Fibroblast of lung (primary cell): ENCODE measurements around the gene SUGCT. TPM values are rescaled to one million over a fixed set of nuclear protein-coding genes. Genes with fewer than 3 reads are reported as not detected.

Experiments used
- DNase-seq, 2 donors: peaks; one replicate each; pipeline versions ENCODE4 v3.0.0 to v3.0.0-alpha.2; 2010; ENCODE audit warnings: low read depth in 2 of 2
- H2AFZ ChIP-seq: 2 replicates; pipeline ENCODE4 v1.5.1; 2012; ENCODE audit warnings: low read length, control low read depth, inconsistent platforms
- H3K27ac ChIP-seq: 2 replicates; pipeline ENCODE4 v1.5.1; 2011; ENCODE audit warnings: low read length, control low read depth; ENCODE audit not compliant: insufficient read depth
- H3K27me3 ChIP-seq: 2 replicates; pipeline ENCODE4 v1.5.1; 2011; ENCODE audit warnings: mild to moderate bottlenecking, low read length; ENCODE audit not compliant: control insufficient read depth, insufficient read depth
- H3K36me3 ChIP-seq: 2 replicates; pipeline ENCODE4 v1.5.1; 2011; ENCODE audit warnings: low read length; ENCODE audit not compliant: control insufficient read depth, insufficient read depth
- H3K4me1 ChIP-seq: 2 replicates; pipeline ENCODE4 v1.5.1; 2011; ENCODE audit warnings: low read length; ENCODE audit not compliant: control insufficient read depth, insufficient read depth; ENCODE audit errors: extremely low read depth
- H3K4me2 ChIP-seq: 2 replicates; pipeline ENCODE4 v1.5.1; 2011; ENCODE audit warnings: low read length, control low read depth; ENCODE audit not compliant: insufficient read depth; ENCODE audit errors: extremely low read depth
- H3K4me3 ChIP-seq, 4 experiments: fragments of 200-600 bp in 1 of 4; sonication (generic) in 1 of 4; replicated peaks in 1 of 4; 2 replicates each; pipeline ENCODE4 v1.5.1; 2011 to 2016; ENCODE audit warnings: low read length in 4 of 4, low read depth in 3 of 4, mild to moderate bottlenecking in 3 of 4, control low read depth in 2 of 4, inconsistent platforms in 1 of 4, mixed read lengths in 1 of 4; ENCODE audit not compliant: insufficient read depth in 1 of 4; ENCODE audit errors: control extremely low read depth in 1 of 4
- H3K79me2 ChIP-seq: 2 replicates; pipeline ENCODE4 v1.5.1; 2012; ENCODE audit warnings: mild to moderate bottlenecking, low read length, inconsistent platforms; ENCODE audit not compliant: control insufficient read depth, insufficient read depth
- H3K9ac ChIP-seq: 2 replicates; pipeline ENCODE4 v1.5.1; 2011; ENCODE audit warnings: mild to moderate bottlenecking, low read length, control low read depth; ENCODE audit not compliant: insufficient read depth
- H3K9me3 ChIP-seq: 2 replicates; pipeline ENCODE4 v1.5.1; 2012; ENCODE audit warnings: low read depth, low read length; ENCODE audit not compliant: control insufficient read depth, insufficient read depth
- H4K20me1 ChIP-seq: 2 replicates; pipeline ENCODE4 v1.5.1; 2011; ENCODE audit warnings: low read length; ENCODE audit not compliant: control insufficient read depth, insufficient read depth; ENCODE audit errors: extremely low read depth
- EZH2 ChIP-seq: IDR thresholded peaks from 2 replicates; pipeline ENCODE4 v1.5.1; 2012; ENCODE audit warnings: low read length, control low read depth, mild to moderate bottlenecking; ENCODE audit errors: missing control alignments
- polyA plus RNA-seq, 2 donors: library from polyadenylated mRNA; depleted of rRNA in 1 of 2; stranded (reverse) in 1 of 2; unstranded in 1 of 2; fragments of >200 nt; gene quantifications; 2 replicates each; pipeline ENCODE4 v1.2.1, GENCODE V29; 2011 to 2012; ENCODE audit warnings: missing spikeins in 1 of 2
- total RNA-seq: library from RNA; depleted of rRNA; stranded (reverse); fragments of >200 nt; gene quantifications from 2 replicates; pipeline ENCODE4 v1.2.1, GENCODE V29; 2014
- TF ChIP-seq, protein P1 (sequence below), 2 donors: IDR thresholded peaks in 1 of 2; conservative IDR thresholded peaks in 1 of 2; 1 replicate in 1 of 2; 2 replicates in 1 of 2; pipeline ENCODE4 v1.5.1; 2011 to 2012; ENCODE audit warnings: low read length in 2 of 2, control low read depth in 1 of 2, inconsistent platforms in 1 of 2, low read depth in 1 of 2, mild to moderate bottlenecking in 1 of 2

SUGCT gene
- total and polyA plus RNA-seq, 2 donors (not counting 1 experiment from before 2014, with no cell fraction given): 8.4 to 16.5 TPM

DNA sequence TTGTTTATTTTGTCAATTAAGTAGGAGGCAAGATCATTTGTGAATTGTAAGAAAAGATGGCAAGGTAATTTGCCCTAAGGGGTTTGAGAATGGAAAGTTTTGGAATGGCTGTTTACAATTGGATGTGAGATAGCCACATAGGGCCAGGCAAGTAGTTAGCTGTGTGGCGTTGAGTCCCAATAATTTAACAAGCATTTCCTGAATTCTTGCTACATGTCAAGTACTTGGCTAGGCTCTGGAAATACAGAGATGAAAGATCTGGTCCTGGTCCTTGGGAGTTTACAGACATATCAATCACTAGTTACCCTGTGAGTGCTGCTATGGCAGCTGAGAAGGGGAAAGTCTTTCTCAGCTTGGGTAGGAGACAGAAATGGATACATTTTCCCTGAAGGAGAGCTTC lies 401.6 kb downstream of the SUGCT start:
- H3K36me3 ChIP-seq: no peaks in the 10 kb centered on the region
- H3K27me3 ChIP-seq: no peaks in the 10 kb centered on the region
- no peak overlapping the region for H3K9ac ChIP-seq
- no peaks in the 10 kb centered on the region for H3K79me2 ChIP-seq
- no peaks in the 10 kb centered on the region for H3K9me3 ChIP-seq
- no peak overlapping the region for H3K4me2 ChIP-seq
- H3K4me3 ChIP-seq: no peak overlapping the region
- TF ChIP-seq, protein P1, sequence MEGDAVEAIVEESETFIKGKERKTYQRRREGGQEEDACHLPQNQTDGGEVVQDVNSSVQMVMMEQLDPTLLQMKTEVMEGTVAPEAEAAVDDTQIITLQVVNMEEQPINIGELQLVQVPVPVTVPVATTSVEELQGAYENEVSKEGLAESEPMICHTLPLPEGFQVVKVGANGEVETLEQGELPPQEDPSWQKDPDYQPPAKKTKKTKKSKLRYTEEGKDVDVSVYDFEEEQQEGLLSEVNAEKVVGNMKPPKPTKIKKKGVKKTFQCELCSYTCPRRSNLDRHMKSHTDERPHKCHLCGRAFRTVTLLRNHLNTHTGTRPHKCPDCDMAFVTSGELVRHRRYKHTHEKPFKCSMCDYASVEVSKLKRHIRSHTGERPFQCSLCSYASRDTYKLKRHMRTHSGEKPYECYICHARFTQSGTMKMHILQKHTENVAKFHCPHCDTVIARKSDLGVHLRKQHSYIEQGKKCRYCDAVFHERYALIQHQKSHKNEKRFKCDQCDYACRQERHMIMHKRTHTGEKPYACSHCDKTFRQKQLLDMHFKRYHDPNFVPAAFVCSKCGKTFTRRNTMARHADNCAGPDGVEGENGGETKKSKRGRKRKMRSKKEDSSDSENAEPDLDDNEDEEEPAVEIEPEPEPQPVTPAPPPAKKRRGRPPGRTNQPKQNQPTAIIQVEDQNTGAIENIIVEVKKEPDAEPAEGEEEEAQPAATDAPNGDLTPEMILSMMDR (conservative IDR thresholded peaks at IDR 0.05 in 1 of 2, IDR thresholded peaks at IDR 0.05 in 1 of 2; ENCODE audit: low read depth in 1 of 2, low read length in 2 of 2): no peak
- TF ChIP-seq EZH2: no peak
- no peak overlapping the region for H3K27ac ChIP-seq
- peak in 1 of 2 donors; percentile 58 for DNase-seq
- no peak overlapping the region for H2AFZ ChIP-seq
- no peaks in the 10 kb centered on the region for H3K4me1 ChIP-seq
- H4K20me1 ChIP-seq: no peaks in the 10 kb centered on the region

DNA sequence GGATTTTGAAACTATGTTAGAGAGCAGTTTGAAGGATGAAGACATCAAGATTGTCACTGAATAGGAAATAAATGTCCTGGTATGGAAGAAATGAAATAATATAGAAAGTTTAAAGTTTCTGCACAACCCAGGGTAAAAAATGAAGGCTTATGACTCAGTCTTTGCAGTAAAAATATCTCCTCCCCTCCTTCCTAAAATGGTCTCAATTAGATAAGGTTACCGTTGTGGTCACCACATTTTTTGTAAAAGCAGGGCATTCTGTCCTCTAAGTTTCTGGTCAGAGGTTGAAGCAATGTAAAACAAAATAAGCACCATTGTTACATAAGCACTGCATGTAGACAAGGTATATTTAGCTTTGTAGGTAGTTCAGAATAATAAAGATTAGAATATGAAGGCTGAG lies 403.5 kb downstream of the SUGCT start:
- no peak overlapping the region for H2AFZ ChIP-seq
- H3K4me1 ChIP-seq: no peaks in the 10 kb centered on the region
- no peak overlapping the region for H3K4me2 ChIP-seq
- no peak for TF ChIP-seq EZH2
- TF ChIP-seq, protein P1 (conservative IDR thresholded peaks at IDR 0.05 in 1 of 2, IDR thresholded peaks at IDR 0.05 in 1 of 2; ENCODE audit: low read depth in 1 of 2, low read length in 2 of 2): no peak
- no peaks in the 10 kb centered on the region for H3K79me2 ChIP-seq
- H3K4me3 ChIP-seq: no peak overlapping the region
- H3K9me3 ChIP-seq: no peaks in the 10 kb centered on the region
- no peak overlapping the region for H3K9ac ChIP-seq
- no peaks in the 10 kb centered on the region for H3K27me3 ChIP-seq
- H4K20me1 ChIP-seq: no peaks in the 10 kb centered on the region
- DNase-seq: peak in 1 of 2 donors; percentile 59
- H3K27ac ChIP-seq: no peak overlapping the region
- H3K36me3 ChIP-seq: no peaks in the 10 kb centered on the region

DNA sequence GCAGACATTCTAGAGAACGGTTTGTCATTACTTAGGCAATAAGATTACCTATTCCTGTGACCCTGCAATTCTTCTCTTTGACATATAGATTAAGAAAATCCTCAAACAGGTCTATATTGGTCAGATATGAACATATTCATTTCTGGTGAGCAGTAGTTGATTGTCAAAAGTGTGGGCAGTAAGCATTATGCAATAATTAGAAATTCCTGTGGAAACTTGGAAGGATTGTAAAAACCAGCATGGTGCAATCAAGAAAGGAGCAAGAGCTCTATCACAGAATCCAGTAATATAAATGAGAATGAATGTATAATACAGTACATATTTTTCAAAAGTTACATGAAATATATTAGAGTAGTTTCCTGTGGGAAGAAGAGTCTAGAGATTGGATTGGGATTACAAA lies 406.5 kb downstream of the SUGCT start:
- H3K9me3 ChIP-seq: no peaks in the 10 kb centered on the region
- no peak overlapping the region for H2AFZ ChIP-seq
- no peaks in the 10 kb centered on the region for H4K20me1 ChIP-seq
- DNase-seq: peak; percentile 48 to 59
- no peaks in the 10 kb centered on the region for H3K27me3 ChIP-seq
- H3K36me3 ChIP-seq: no peaks in the 10 kb centered on the region
- no peak overlapping the region for H3K9ac ChIP-seq
- H3K4me3 ChIP-seq: no peak overlapping the region
- TF ChIP-seq, protein P1 (conservative IDR thresholded peaks at IDR 0.05 in 1 of 2, IDR thresholded peaks at IDR 0.05 in 1 of 2; ENCODE audit: low read depth in 1 of 2, low read length in 2 of 2): no peak
- TF ChIP-seq EZH2: no peak
- no peaks in the 10 kb centered on the region for H3K4me1 ChIP-seq
- H3K4me2 ChIP-seq: no peak overlapping the region
- H3K79me2 ChIP-seq: no peaks in the 10 kb centered on the region
- no peak overlapping the region for H3K27ac ChIP-seq
